HepG2 (cell line): ENCODE results near the gene SPATC1L. TPM values are rescaled to one million over a fixed set of nuclear protein-coding genes. Genes with fewer than 3 reads are reported as not detected.

ENCODE experiments used
- ATAC-seq: fragments of 200-7000 bp; cut with Tn5 transposase; 3 replicates; pipeline ENCODE4 v1.9.1; 2020; ENCODE audit warnings: mild to moderate bottlenecking, moderate library complexity
- BruUV-seq: library from RNA; stranded (reverse); fragments of 400-500 nt; replicated peaks from 2 replicates; lab custom pipeline; 2021; lab: Mats Ljungman, UMichigan
- CTCF ChIA-PET: fragments of 300-600 bp; formaldehyde crosslinking; extraction: SDS; loops from one replicate; lab custom pipeline; 2021; ENCODE audit warnings: low total read pairs, inconsistent platforms, low intra/inter-chr PET ratio; lab: Yijun Ruan, JAX
- POLR2A ChIA-PET: fragments of 350-600 bp; sonication (Branson Sonifier 250); formaldehyde crosslinking; loops from one replicate; lab custom pipeline; 2020; ENCODE audit warnings: antibody characterized with exemption, inconsistent platforms; lab: Yijun Ruan, JAX
- DNase-seq: peaks from one replicate; pipeline ENCODE4 v3.0.0-alpha.2; 2015; ENCODE audit warnings: low spot score
- FAIRE-seq: peaks from 3 replicates; lab custom pipeline; 2011; peaks lifted over from hg19 to GRCh38; lab: Jason Lieb, UNC
- H2AFZ ChIP-seq: one replicate; pipeline ENCODE4 v1.6.1; 2011; ENCODE audit warnings: low read length, inconsistent platforms
- H3K27ac ChIP-seq: fragments of 300-600 bp; 3 replicates; pipeline ENCODE4 v1.8.0; 2011; ENCODE audit warnings: mixed run types, mild to moderate bottlenecking, mixed read lengths, low read length, inconsistent platforms; ENCODE audit not compliant: insufficient read depth; ENCODE audit errors: extremely low read length
- H3K27me3 ChIP-seq, 2 experiments: fragments of 200-600 bp in 1 of 2; 2 replicates in 1 of 2; 3 replicates in 1 of 2; pipeline versions ENCODE4 v1.6.0 to v1.8.0; 2011; ENCODE audit warnings: low read length in 2 of 2, mild to moderate bottlenecking in 2 of 2, moderate library complexity in 2 of 2, inconsistent platforms in 1 of 2; ENCODE audit not compliant: insufficient read depth in 2 of 2, control insufficient read depth in 1 of 2
- H3K36me3 ChIP-seq, 2 experiments: fragments of 200-600 bp in 1 of 2; replicated peaks in 1 of 2; 2 replicates in 1 of 2; 3 replicates in 1 of 2; pipeline versions ENCODE4 v1.5.1 to v1.8.0; 2011; ENCODE audit warnings: low read length in 2 of 2, inconsistent platforms in 1 of 2; ENCODE audit not compliant: insufficient read depth in 2 of 2, control insufficient read depth in 1 of 2
- H3K4me1 ChIP-seq: 2 replicates; pipeline ENCODE4 v1.5.1; 2012; ENCODE audit warnings: low read length, inconsistent platforms; ENCODE audit not compliant: insufficient read depth
- H3K4me2 ChIP-seq: 2 replicates; pipeline ENCODE4 v1.6.0; 2011; ENCODE audit warnings: low read depth, low read length, inconsistent platforms
- H3K4me3 ChIP-seq, 3 experiments: fragments of 200-600 bp in 1 of 3; sonication (generic), shearing (Covaris generic) in 1 of 3; replicated peaks in 1 of 3; 2 replicates each; pipeline ENCODE4 v1.5.1; 2011 to 2016; ENCODE audit warnings: low read length in 3 of 3, inconsistent platforms in 2 of 3, low read depth in 2 of 3, mild to moderate bottlenecking in 2 of 3, control low read depth in 1 of 3, mixed read lengths in 1 of 3; ENCODE audit not compliant: insufficient read depth in 1 of 3
- H3K79me2 ChIP-seq: one replicate; pipeline ENCODE4 v1.6.1; 2011; ENCODE audit warnings: low read length, inconsistent platforms; ENCODE audit not compliant: insufficient read depth
- H3K9ac ChIP-seq: 2 replicates; pipeline ENCODE4 v1.6.0; 2011; ENCODE audit warnings: mild to moderate bottlenecking, low read depth, low read length, inconsistent platforms; ENCODE audit not compliant: insufficient read depth
- H3K9me3 ChIP-seq: 2 replicates; pipeline ENCODE4 v1.5.1; 2012; ENCODE audit warnings: mild to moderate bottlenecking, low read length
- H4K20me1 ChIP-seq: 2 replicates; pipeline ENCODE4 v1.6.0; 2011; ENCODE audit warnings: inconsistent platforms, mild to moderate bottlenecking, low read length, moderate library complexity; ENCODE audit not compliant: insufficient read depth
- HDAC2 ChIP-seq: sonication (generic); formaldehyde crosslinking; IDR thresholded peaks from 2 replicates; pipeline ENCODE4 v1.4.0; 2020; ENCODE audit warnings: missing genetic modification reagents
- KDM5A ChIP-seq: fragments of 200-600 bp; sonication (generic); IDR thresholded peaks from 2 replicates; pipeline ENCODE4 v1.7.0; 2018; ENCODE audit warnings: antibody characterized with exemption, mild to moderate bottlenecking, low read length, borderline replicate concordance
- NFE2L2 ChIP-seq: fragments of 150-350 bp; IDR thresholded peaks from 2 replicates; pipeline ENCODE4 v1.6.1; 2014; ENCODE audit warnings: low read length
- ZNF207 ChIP-seq: fragments of 450-650 bp; IDR thresholded peaks from 2 replicates; pipeline ENCODE4 v1.6.1; 2016; ENCODE audit warnings: antibody characterized with exemption, borderline replicate concordance
- ZNF501 ChIP-seq: sonication (generic); formaldehyde crosslinking; IDR thresholded peaks from 2 replicates; pipeline ENCODE4 v1.5.1; 2020; ENCODE audit warnings: mild to moderate bottlenecking, moderate library complexity, missing genetic modification reagents
- ZNF746 ChIP-seq: sonication (generic); formaldehyde crosslinking; IDR thresholded peaks from 2 replicates; pipeline ENCODE4 v1.8.0; 2022; ENCODE audit warnings: mild to moderate bottlenecking, missing genetic modification reagents
- WGBS: methylation state at CpG from one replicate; pipeline ENCODE4 v1.1.6; 2017; ENCODE audit warnings: low lambda C conversion rate; 5-methylcytosine and 5-hydroxymethylcytosine counted together
- in situ Hi-C: cut with HindIII; loops from 2 replicates; pipeline ENCODE4 v1.10.0; 2017; ENCODE audit warnings: low pct_unique_long_range_greater_than_20kb; ENCODE audit not compliant: extremely low pct_ligation_motif_present
- intact Hi-C: fragments of 100-400 bp; cut with micrococcal nuclease; formaldehyde crosslinking; loops from one replicate; pipeline ENCODE4 v1.10.0; 2022; ENCODE audit not compliant: unreplicated experiment
- polyA plus RNA-seq, 8 experiments: library from polyadenylated mRNA; depleted of rRNA in 3 of 8; stranded (reverse) in 7 of 8; unstranded in 1 of 8; fragments of >200 nt; fragmentation: Illumina TruSeq in 4 of 8; extraction: Trizol in 4 of 8; gene quantifications; 2 replicates each; pipeline versions ENCODE4 v1.2.1 to v1.2.3, GENCODE V29; 2011 to 2016; ENCODE audit warnings: low read depth in 4 of 8, missing spikeins in 1 of 8, mixed read lengths in 1 of 8; ENCODE audit not compliant: insufficient read depth in 1 of 8
- total RNA-seq, 5 experiments: library from RNA; depleted of rRNA; stranded (reverse); fragments of >200 nt; fragmentation: Illumina TruSeq; extraction: Trizol; gene quantifications; 2 replicates each; pipeline ENCODE4 v1.2.3, GENCODE V29; 2016; ENCODE audit warnings: low read depth in 1 of 5
- TF ChIP-seq, protein P1 (sequence below): sonication (generic); formaldehyde crosslinking; IDR thresholded peaks from 2 replicates; pipeline ENCODE4 v1.4.0; 2020; ENCODE audit warnings: missing genetic modification reagents
- TF ChIP-seq, protein P2 (sequence below): sonication (generic); formaldehyde crosslinking; IDR thresholded peaks from 2 replicates; pipeline ENCODE4 v1.5.1; 2020; ENCODE audit warnings: mild to moderate bottlenecking, moderate library complexity, missing genetic modification reagents

SPATC1L gene
- total and polyA plus RNA-seq, 2 of the 13 experiments (the other 11 are each of a cell fraction or from before 2014, with no cell fraction given) = 1.4 to 3.3 TPM

DNA sequence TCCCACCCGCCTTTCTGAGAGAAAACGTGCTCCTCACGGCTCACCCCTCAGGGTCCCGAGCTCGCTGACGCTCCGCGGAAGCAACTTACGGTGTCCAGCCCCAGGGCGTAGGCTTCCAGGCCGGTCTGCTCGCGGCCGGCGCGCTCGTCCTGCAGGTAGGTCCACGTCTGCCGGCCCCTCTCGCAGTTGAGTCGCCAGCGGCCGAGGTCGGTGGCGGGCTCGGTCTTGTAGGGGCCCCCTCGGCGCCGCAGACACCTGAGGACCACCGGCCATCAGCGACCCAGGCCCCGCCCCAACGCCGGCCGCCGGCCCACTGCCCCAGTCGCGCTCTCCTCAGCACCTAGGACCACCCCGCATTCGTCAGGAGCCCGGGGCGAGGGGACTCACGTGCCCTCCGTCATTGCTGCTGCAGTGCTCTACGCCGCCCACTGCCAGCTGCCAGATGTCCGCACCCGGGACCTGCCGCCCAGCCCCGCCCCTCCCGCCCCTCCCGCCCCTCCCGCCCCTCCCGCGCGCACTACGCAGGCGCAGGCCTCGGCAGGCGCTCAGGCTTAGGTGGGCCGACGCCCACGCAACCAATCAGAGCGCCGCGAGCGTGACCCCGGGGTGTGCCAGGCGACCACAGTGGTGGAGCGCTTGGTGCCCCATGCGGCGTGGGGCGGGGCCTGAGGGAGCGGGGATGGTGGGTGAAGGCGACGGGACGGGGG is 44.2 kb upstream of the SPATC1L start, which contains the start of gene LSS (continued):
- TF ChIP-seq, protein P1, sequence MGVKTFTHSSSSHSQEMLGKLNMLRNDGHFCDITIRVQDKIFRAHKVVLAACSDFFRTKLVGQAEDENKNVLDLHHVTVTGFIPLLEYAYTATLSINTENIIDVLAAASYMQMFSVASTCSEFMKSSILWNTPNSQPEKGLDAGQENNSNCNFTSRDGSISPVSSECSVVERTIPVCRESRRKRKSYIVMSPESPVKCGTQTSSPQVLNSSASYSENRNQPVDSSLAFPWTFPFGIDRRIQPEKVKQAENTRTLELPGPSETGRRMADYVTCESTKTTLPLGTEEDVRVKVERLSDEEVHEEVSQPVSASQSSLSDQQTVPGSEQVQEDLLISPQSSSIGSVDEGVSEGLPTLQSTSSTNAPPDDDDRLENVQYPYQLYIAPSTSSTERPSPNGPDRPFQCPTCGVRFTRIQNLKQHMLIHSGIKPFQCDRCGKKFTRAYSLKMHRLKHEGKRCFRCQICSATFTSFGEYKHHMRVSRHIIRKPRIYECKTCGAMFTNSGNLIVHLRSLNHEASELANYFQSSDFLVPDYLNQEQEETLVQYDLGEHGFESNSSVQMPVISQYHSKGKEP (CRISPR knock-in tag) = no peak

DNA sequence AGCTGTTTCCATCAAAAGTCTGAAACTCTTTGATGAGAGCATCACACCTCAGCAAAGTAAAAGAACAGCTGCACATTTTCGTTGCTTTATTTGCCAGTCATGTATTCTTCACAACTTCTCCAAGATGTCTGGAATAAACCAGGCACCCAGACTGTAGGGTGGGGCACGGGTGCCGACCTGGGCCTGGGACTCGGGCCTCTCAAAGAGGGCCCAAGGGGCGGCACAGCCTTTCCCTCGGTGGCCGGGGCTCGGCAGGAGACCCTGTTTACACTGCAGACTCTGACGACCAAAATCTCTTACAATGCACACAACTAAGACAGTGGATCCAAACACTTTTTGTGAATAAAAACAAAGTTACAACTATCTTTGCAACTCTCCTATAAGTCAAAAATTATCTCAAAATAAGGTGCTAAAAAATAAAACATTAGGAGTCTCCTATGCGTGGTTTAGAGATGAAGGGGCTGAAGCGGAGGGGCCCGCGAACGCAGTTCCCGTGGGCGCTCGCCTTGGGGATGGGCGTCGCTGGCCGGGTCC is 43.6 kb upstream of the SPATC1L start:
- H3K9ac ChIP-seq = peak overlapping the region; percentile 81
- intact Hi-C loops = loop anchor here (5.0 to 10.0 kb wide), 2 partner anchors 57 to 71 kb away; partner anchors contain the start of genes FTCD, MCM3AP and YBEY
- FAIRE-seq = no peak
- peak overlapping the region; percentile 81 for H3K4me2 ChIP-seq
- peaks cover 66% of the 10 kb centered on the region for H3K79me2 ChIP-seq
- TF ChIP-seq ZNF501 (CRISPR knock-in tag) = 0 out of 2 replicates have a peak, but pooled peaks have one; percentile 37
- peak; percentile 31; the same call in 1 of the 2 replicates for TF ChIP-seq NFE2L2
- TF ChIP-seq, protein P2, sequence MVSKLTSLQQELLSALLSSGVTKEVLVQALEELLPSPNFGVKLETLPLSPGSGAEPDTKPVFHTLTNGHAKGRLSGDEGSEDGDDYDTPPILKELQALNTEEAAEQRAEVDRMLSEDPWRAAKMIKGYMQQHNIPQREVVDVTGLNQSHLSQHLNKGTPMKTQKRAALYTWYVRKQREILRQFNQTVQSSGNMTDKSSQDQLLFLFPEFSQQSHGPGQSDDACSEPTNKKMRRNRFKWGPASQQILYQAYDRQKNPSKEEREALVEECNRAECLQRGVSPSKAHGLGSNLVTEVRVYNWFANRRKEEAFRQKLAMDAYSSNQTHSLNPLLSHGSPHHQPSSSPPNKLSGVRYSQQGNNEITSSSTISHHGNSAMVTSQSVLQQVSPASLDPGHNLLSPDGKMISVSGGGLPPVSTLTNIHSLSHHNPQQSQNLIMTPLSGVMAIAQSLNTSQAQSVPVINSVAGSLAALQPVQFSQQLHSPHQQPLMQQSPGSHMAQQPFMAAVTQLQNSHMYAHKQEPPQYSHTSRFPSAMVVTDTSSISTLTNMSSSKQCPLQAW (CRISPR knock-in tag) = 0 out of 2 replicates have a peak, but pooled peaks have one; percentile 33
- TF ChIP-seq ZNF207 = no peak
- 0 out of 2 replicates have a peak, but pooled peaks have one; percentile 5 for TF ChIP-seq HDAC2 (CRISPR knock-in tag)
- peak; percentile 62; the same call in 1 of the 2 replicates for TF ChIP-seq KDM5A
- no peak for TF ChIP-seq ZNF746 (CRISPR knock-in tag)
- peaks cover 61% of the 10 kb centered on the region for H3K4me1 ChIP-seq
- no peaks in the 10 kb centered on the region for H3K9me3 ChIP-seq
- H3K27ac ChIP-seq = peak overlapping the region; percentile 64
- BruUV-seq = no TSS peak
- no peak for ATAC-seq
- POLR2A ChIA-PET = interaction anchor here (1.0 to 1.1 kb wide), 2 partner anchors 68 to 254 kb away, joined by 4 to 6 read pairs; no protein-coding TSS in a partner anchor
- H3K36me3 ChIP-seq = peaks cover 0 to 8% of the 10 kb centered on the region in 2 experiments; a peak in 4 of 5 replicates
- peak overlapping the region; percentile 91 to 99 (median 98) for H3K4me3 ChIP-seq
- CTCF ChIA-PET = no interaction called here
- no peaks in the 10 kb centered on the region for H3K27me3 ChIP-seq
- WGBS = under 1% methylated on average over 11 of the region's 20 CpGs
- in situ Hi-C loops = loop anchor here (5.0 kb wide), 1 partner anchor 256 kb away; no protein-coding TSS in a partner anchor
- H2AFZ ChIP-seq = no peak overlapping the region
- no peak for DNase-seq
- peaks cover 31% of the 10 kb centered on the region for H4K20me1 ChIP-seq
